Neural cell (in vitro differentiated cells): Measurements from ENCODE around the gene BCL2L15.

Experiments used
- CTCF ChIP-seq: fragments of 450-650 bp; IDR thresholded peaks from 2 replicates; pipeline ENCODE4 v1.5.1; 2014; ENCODE audit warnings: antibody characterized with exemption, mild to moderate bottlenecking, moderate library complexity; ENCODE audit not compliant: poor library complexity, severe bottlenecking
- EP300 ChIP-seq: fragments of 450-650 bp; conservative IDR thresholded peaks from 2 replicates; pipeline ENCODE4 v1.6.1; 2014; ENCODE audit warnings: antibody characterized with exemption, mild to moderate bottlenecking, moderate library complexity; ENCODE audit not compliant: poor library complexity, severe bottlenecking
- EZH2 ChIP-seq: fragments of 200-600, 300-800 bp; shearing (Covaris generic), sonication (generic); IDR thresholded peaks from 2 replicates; pipeline ENCODE4 v1.6.1; 2014; ENCODE audit warnings: antibody characterized with exemption, low read length, borderline replicate concordance, mild to moderate bottlenecking; ENCODE audit not compliant: insufficient read depth, poor library complexity, severe bottlenecking
- POLR2AphosphoS5 ChIP-seq: IDR thresholded peaks from 2 replicates; pipeline ENCODE4 v1.6.1; 2012
- REST ChIP-seq: IDR thresholded peaks from 2 replicates; pipeline ENCODE4 v1.6.1; 2012; ENCODE audit warnings: borderline replicate concordance
- TAF1 ChIP-seq: IDR thresholded peaks from 2 replicates; pipeline ENCODE4 v1.6.1; 2012; ENCODE audit warnings: low read depth

GRCh38 chr1:113846391-113847035, 40.9 kb downstream of the BCL2L15 start:
- TF ChIP-seq POLR2AphosphoS5, result no peak
- no peak for TF ChIP-seq CTCF
- no peak for TF ChIP-seq REST
- TF ChIP-seq TAF1, result no peak
- no peak for TF ChIP-seq EP300
- TF ChIP-seq EZH2, result no peak
